HG02610 (cell line): Measurements from ENCODE around the gene CDH4.

Experiments used
- ATAC-seq: cut with Tn5 transposase; IDR thresholded peaks from one replicate; pipeline ENCODE4 v1.9.1; 2021; ENCODE audit warnings: mild to moderate bottlenecking, moderate library complexity; ENCODE audit not compliant: unreplicated experiment

CDH4 gene

GRCh38 chr20:61300293-61300692 lies 48.2 kb downstream of the CDH4 start:
- ATAC-seq = no peak

GRCh38 chr20:61300709-61301108 lies 48.6 kb downstream of the CDH4 start:
- no peak for ATAC-seq

- ATAC-seq = no peak
These were observed 49.9 kb downstream of the CDH4 start for GRCh38 chr20:61301711-61302525.

GRCh38 chr20:61303217-61303616 lies 51.2 kb downstream of the CDH4 start:
- ATAC-seq = no peak

- no peak for ATAC-seq
These were observed 51.6 kb downstream of the CDH4 start for GRCh38 chr20:61303675-61304074.

- no peak for ATAC-seq
These were observed 52.7 kb downstream of the CDH4 start for GRCh38 chr20:61304750-61305149.

- ATAC-seq = no peak
These were observed 54.9 kb downstream of the CDH4 start for GRCh38 chr20:61306937-61307475.

- no peak for ATAC-seq
These were observed 55.8 kb downstream of the CDH4 start for GRCh38 chr20:61307686-61308476.

- no peak for ATAC-seq
These were observed 56.4 kb downstream of the CDH4 start for GRCh38 chr20:61308477-61308774.

GRCh38 chr20:61310954-61311353 lies 58.9 kb downstream of the CDH4 start:
- no peak for ATAC-seq

GRCh38 chr20:61311656-61312387 lies 59.8 kb downstream of the CDH4 start:
- ATAC-seq = no peak

- no peak for ATAC-seq
These were observed 60.9 kb downstream of the CDH4 start for GRCh38 chr20:61312925-61313324.

- no peak for ATAC-seq
These were observed 61.3 kb downstream of the CDH4 start for GRCh38 chr20:61313396-61313795.

- no peak for ATAC-seq
These were observed 62.4 kb downstream of the CDH4 start for GRCh38 chr20:61314326-61315010.

- ATAC-seq = no peak
These were observed 63.3 kb downstream of the CDH4 start for GRCh38 chr20:61315319-61315718.

GRCh38 chr20:61316346-61316745 lies 64.3 kb downstream of the CDH4 start:
- no peak for ATAC-seq

GRCh38 chr20:61317966-61318530 lies 66.0 kb downstream of the CDH4 start:
- ATAC-seq = no peak

GRCh38 chr20:61320691-61321425 lies 68.8 kb downstream of the CDH4 start:
- ATAC-seq = no peak

GRCh38 chr20:61321481-61321880 lies 69.4 kb downstream of the CDH4 start:
- ATAC-seq = no peak
